RWPE1 (cell line): ENCODE results near the gene S100PBP.

ENCODE experiments used
- CTCF ChIA-PET: fragments of 350-600 bp; sonication (Branson Sonifier 250); formaldehyde crosslinking; extraction: SDS; loops from one replicate; lab custom pipeline; 2021; lab: Yijun Ruan, JAX
- POLR2A ChIA-PET: fragments of 400-600 bp; formaldehyde crosslinking; extraction: SDS; loops from one replicate; lab custom pipeline; 2020; ENCODE audit warnings: antibody characterized with exemption; ENCODE audit not compliant: low non-redundant PET; lab: Yijun Ruan, JAX
- DNase-seq: peaks from one replicate; pipeline ENCODE4 v3.0.0; 2012; ENCODE audit warnings: low spot score
- H3K27ac ChIP-seq: fragments of 450-650 bp; 2 replicates; pipeline ENCODE4 v1.5.1; 2017
- CTCF ChIP-seq: fragments of 450-650 bp; conservative IDR thresholded peaks from 2 replicates; pipeline ENCODE4 v1.5.1; 2017; ENCODE audit warnings: low read depth, mild to moderate bottlenecking

The S100PBP gene

DNA sequence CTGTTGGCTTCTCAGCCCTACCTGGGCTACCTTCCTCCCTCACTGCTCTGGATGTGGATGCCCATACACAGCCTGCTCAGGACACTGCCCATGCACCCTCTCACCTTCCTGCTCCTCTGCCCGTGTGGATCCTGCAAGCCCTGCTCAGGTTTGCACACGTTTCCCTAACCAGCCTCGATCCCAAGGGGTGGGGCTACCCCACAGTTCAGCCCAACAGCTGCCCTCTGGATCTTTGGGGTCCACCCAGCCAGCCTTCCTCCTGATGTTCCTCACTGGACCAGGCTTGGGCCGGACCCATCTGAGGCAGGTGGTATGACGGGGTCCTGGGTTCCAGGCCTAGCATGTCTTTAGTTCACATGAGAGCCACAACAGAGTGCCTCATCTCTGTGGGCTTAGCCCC, 79.0 kb downstream of the S100PBP start:
- no peak for DNase-seq
- POLR2A ChIA-PET, result no interaction called here

DNA sequence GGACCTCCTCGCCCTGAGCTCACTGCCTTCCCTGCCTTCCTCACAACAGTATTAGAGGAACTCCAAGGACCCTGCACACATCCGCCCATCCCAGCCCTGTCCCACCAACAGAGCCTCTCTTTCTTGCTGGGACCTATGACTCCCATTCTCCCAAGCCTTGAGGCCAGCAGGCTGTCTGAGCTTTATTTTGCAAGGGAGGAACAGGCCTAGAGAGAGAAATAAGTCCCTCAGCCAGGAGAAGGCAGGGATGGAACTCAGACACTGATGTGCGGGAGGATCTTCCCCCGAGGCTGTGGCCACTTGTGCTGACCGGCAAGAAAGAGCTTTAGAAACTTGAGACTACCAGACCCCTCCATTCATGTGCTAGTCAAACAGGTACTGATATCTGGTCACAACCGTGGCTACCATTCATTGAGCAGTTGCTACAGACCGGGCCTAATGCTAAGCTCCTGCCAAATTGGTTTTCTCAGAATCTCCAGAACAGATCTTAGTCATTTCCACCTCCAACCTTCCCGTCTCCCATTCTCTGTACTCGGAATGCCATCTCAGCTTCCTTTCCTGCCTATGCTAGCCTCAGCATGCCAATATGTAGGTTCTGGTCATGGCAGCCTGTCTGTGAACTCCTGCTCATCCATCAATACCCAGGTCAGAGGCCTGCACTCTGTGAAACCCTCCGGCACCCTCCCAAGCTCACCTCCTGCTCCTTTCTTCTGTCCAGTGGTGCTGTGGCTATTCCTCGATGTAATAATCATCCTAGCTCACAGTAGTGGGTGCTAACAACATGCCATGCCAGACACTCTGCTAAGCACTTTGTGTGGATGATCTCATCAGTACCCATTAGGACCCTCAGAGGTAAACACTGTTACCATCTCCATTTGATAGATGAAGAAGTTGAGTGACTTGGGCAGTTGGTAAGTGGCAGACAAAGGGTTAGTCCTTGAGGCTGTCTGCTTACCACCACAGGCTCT, 79.9 kb downstream of the S100PBP start:
- POLR2A ChIA-PET, result no interaction called here
- no peak for TF ChIP-seq CTCF
- H3K27ac ChIP-seq, result peak overlapping the region; percentile 60
- DNase-seq, result no peak
- CTCF ChIA-PET, result interaction anchor here (0.5 to 1.1 kb wide), 3 partner anchors 10 to 137 kb away, joined by 3 to 4 read pairs (median 3); no protein-coding TSS in a partner anchor

More for the DNA sequence above, 79.0 kb downstream of the S100PBP start:
- TF ChIP-seq CTCF, result no peak
- peak overlapping the region; percentile 60; the same call in 1 of the 2 replicates for H3K27ac ChIP-seq
- CTCF ChIA-PET, result no interaction called here

DNA sequence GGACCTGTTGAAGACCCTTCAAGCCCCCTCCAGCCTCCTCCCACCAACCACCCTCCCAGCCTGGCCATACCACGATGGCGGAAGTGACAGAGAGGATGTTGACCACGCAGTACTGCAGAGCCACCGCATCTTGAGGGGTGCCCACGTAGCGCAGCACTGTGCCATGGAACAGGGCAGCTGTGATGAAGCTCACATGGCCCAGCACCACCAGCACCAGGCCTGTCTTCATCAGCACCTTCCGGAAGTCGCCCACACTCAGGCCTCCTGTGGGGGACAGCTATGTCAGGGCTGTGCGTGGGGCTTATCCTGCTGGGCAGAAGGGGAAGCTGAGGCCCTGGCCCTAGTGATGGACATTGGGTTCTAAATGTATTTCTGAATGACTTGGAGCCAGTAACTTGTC, 80.6 kb downstream of the S100PBP start:
- H3K27ac ChIP-seq, result peak overlapping the region; percentile 60; the same call in 1 of the 2 replicates
- ChIA-PET POLR2A (no interaction called here), CTCF (interaction anchor here (1.1 kb wide), 1 partner anchor 11 kb away, joined by 3 read pairs; no protein-coding TSS in a partner anchor)
- TF ChIP-seq CTCF, result no peak
- DNase-seq, result no peak

GRCh38 chr1:32898958-32899357, 81.5 kb downstream of the S100PBP start:
- no peak for DNase-seq
- ChIA-PET CTCF (interaction anchor here (1.0 kb wide), 1 partner anchor 157 kb away, joined by 3 read pairs; no protein-coding TSS in a partner anchor), POLR2A (no interaction called here)
- H3K27ac ChIP-seq, result peak overlapping the region; percentile 60; the same call in 1 of the 2 replicates
- no peak for TF ChIP-seq CTCF

GRCh38 chr1:32899586-32900296, 82.3 kb downstream of the S100PBP start:
- DNase-seq, result no peak
- peak overlapping the region; percentile 1; the same call in 1 of the 2 replicates for H3K27ac ChIP-seq
- ChIA-PET CTCF (interaction anchor here (1.0 kb wide), 1 partner anchor 156 kb away, joined by 3 read pairs; no protein-coding TSS in a partner anchor), POLR2A (interaction anchor here (0.6 kb wide), 1 partner anchor 50 kb away, joined by 4 read pairs; no protein-coding TSS in a partner anchor)
- no peak for TF ChIP-seq CTCF

- no peak for DNase-seq
- peak overlapping the region; percentile 1; the same call in 1 of the 2 replicates for H3K27ac ChIP-seq
- no peak for TF ChIP-seq CTCF
- POLR2A ChIA-PET, result no interaction called here
- CTCF ChIA-PET, result interaction anchor here (0.5 to 0.7 kb wide), 2 partner anchors 24 to 656 kb away, joined by 3 read pairs; no protein-coding TSS in a partner anchor
Observed at GRCh38 chr1:32900371-32900955, 83.0 kb downstream of the S100PBP start.
